ENCODE measurements around the gene BPTF.
"Not testable (repeated sequence)": the region's sequence is repeated elsewhere in the genome, so short reads cannot be mapped to it uniquely, and the experiment has no call there.

Gene BPTF

DNA sequence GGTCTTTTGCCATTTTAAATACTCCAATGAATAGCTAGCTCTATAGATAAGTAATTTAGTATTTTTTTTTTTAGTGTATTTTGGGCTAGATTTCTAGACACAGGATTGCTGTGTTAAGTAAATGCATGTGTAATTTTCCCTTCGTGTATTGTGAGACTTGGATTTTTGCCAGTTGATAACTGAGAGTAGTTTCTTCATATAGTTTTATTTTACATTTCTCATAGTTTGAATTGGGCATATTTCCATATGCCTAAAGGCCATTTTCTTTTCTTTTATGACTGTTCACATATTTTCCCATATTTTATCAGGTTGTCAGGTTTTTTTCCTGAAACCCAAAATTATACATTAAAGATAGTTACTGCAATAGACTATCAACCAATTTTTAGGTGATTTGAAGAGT, 59.4 kb downstream of the BPTF start:
- Histone ChIP-seq H3K36me3 (ENCODE audit: control insufficient read depth, insufficient read depth, low read length) (peaks cover 2% of the 10 kb centered on the region; the same call in 1 of the 2 replicates), H3K4me3 (replicated peaks; ENCODE audit: low read depth, low read length) (no peak overlapping the region), H3K27me3 (replicated peaks; ENCODE audit: control insufficient read depth, insufficient read depth, low read length) (no peaks in the 10 kb centered on the region)
- DNase-seq (ENCODE audit: extremely low read depth, insufficient read length) = no peak
- TF ChIP-seq, protein P1, sequence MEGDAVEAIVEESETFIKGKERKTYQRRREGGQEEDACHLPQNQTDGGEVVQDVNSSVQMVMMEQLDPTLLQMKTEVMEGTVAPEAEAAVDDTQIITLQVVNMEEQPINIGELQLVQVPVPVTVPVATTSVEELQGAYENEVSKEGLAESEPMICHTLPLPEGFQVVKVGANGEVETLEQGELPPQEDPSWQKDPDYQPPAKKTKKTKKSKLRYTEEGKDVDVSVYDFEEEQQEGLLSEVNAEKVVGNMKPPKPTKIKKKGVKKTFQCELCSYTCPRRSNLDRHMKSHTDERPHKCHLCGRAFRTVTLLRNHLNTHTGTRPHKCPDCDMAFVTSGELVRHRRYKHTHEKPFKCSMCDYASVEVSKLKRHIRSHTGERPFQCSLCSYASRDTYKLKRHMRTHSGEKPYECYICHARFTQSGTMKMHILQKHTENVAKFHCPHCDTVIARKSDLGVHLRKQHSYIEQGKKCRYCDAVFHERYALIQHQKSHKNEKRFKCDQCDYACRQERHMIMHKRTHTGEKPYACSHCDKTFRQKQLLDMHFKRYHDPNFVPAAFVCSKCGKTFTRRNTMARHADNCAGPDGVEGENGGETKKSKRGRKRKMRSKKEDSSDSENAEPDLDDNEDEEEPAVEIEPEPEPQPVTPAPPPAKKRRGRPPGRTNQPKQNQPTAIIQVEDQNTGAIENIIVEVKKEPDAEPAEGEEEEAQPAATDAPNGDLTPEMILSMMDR (IDR thresholded peaks at IDR 0.05; ENCODE audit: insufficient read depth, low read length, poor library complexity, severe bottlenecking) = no peak

DNA sequence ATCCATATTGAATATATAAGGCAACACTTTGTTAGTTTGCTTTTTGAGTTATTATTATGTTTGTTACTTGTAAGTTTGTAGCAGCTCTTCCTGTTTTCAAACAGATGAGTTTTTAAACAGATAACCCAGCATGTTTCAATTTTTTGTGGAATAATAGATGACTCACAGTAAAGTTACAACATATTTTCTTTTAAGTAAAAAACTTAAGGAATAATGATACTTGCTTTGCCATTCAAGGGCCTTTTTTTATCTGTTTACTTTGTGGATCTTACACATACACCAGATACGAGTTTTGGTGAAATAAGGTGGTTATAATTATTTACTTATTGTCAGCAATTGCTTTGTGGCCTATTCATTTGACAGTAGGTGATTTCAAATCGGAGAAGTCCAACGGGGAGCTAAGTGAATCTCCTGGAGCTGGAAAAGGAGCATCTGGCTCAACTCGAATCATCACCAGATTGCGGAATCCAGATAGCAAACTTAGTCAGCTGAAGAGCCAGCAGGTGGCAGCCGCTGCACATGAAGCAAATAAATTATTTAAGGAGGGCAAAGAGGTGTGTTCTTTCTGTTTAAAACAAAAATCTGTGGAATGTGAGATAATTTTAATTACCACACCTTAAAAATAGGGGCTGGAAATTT, 66.3 kb downstream of the BPTF start:
- no peaks in the 10 kb centered on the region for H3K27me3 ChIP-seq (replicated peaks; ENCODE audit: control insufficient read depth, insufficient read depth, low read length)
- TF ChIP-seq, protein P1 (IDR thresholded peaks at IDR 0.05; ENCODE audit: insufficient read depth, low read length, poor library complexity, severe bottlenecking) = no peak
- peaks cover 4% of the 10 kb centered on the region; the same call in 1 of the 2 replicates for H3K36me3 ChIP-seq (ENCODE audit: control insufficient read depth, insufficient read depth, low read length)
- DNase-seq (ENCODE audit: extremely low read depth, insufficient read length) = no peak
- no peak overlapping the region for H3K4me3 ChIP-seq (replicated peaks; ENCODE audit: low read depth, low read length)

- Histone ChIP-seq H3K36me3 (ENCODE audit: control insufficient read depth, insufficient read depth, low read length) (peaks cover 13% of the 10 kb centered on the region), H3K4me3 (replicated peaks; ENCODE audit: low read depth, low read length) (no peak overlapping the region), H3K27me3 (replicated peaks; ENCODE audit: control insufficient read depth, insufficient read depth, low read length) (no peaks in the 10 kb centered on the region)
- DNase-seq (ENCODE audit: extremely low read depth, insufficient read length) = no peak
- TF ChIP-seq, protein P1 (IDR thresholded peaks at IDR 0.05; ENCODE audit: insufficient read depth, low read length, poor library complexity, severe bottlenecking) = no peak
These were observed 77.4 kb downstream of the BPTF start for GRCh38 chr17:67902511-67903231.

GRCh38 chr17:67905298-67905697, 80.0 kb downstream of the BPTF start:
- H3K36me3 ChIP-seq (ENCODE audit: control insufficient read depth, insufficient read depth, low read length) = peaks cover 12% of the 10 kb centered on the region
- DNase-seq (ENCODE audit: extremely low read depth, insufficient read length); H3K4me3 ChIP-seq (replicated peaks; ENCODE audit: low read depth, low read length); H3K27me3 ChIP-seq (replicated peaks; ENCODE audit: control insufficient read depth, insufficient read depth, low read length): not testable (repeated sequence)

GRCh38 chr17:67910117-67910803, 85.0 kb downstream of the BPTF start:
- not testable (repeated sequence) for H3K4me3 ChIP-seq (replicated peaks; ENCODE audit: low read depth, low read length); H3K36me3 ChIP-seq (ENCODE audit: control insufficient read depth, insufficient read depth, low read length); H3K27me3 ChIP-seq (replicated peaks; ENCODE audit: control insufficient read depth, insufficient read depth, low read length); DNase-seq (ENCODE audit: extremely low read depth, insufficient read length)

DNA sequence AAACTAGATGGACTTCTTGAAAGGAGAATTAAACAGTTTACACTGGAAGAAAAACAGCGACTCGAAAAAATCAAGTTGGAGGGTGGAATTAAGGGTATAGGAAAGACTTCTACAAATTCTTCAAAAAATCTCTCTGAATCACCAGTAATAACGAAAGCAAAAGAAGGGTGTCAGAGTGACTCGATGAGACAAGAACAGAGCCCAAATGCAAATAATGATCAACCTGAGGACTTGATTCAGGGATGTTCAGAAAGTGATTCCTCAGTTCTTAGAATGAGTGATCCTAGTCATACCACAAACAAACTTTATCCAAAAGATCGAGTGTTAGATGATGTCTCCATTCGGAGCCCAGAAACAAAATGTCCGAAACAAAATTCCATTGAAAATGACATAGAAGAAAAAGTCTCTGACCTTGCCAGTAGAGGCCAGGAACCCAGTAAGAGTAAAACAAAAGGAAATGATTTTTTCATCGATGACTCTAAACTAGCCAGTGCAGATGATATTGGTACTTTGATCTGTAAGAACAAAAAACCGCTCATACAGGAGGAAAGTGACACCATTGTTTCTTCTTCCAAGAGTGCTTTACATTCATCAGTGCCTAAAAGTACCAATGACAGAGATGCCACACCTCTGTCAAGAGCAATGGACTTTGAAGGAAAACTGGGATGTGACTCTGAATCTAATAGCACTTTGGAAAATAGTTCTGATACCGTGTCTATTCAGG, 85.9 kb downstream of the BPTF start:
- H3K27me3 ChIP-seq (replicated peaks; ENCODE audit: control insufficient read depth, insufficient read depth, low read length) = no peaks in the 10 kb centered on the region
- no peak for DNase-seq (ENCODE audit: extremely low read depth, insufficient read length)
- H3K36me3 ChIP-seq (ENCODE audit: control insufficient read depth, insufficient read depth, low read length) = peaks cover 2% of the 10 kb centered on the region
- TF ChIP-seq, protein P1 (IDR thresholded peaks at IDR 0.05; ENCODE audit: insufficient read depth, low read length, poor library complexity, severe bottlenecking) = no peak
- no peak overlapping the region for H3K4me3 ChIP-seq (replicated peaks; ENCODE audit: low read depth, low read length)

Data from GM06990 (cell line).